Left renal cortex interstitium (tissue), 4 donors: Measurements from ENCODE around the gene HSD17B7. TPM values are rescaled to one million over a fixed set of nuclear protein-coding genes. Genes with fewer than 3 reads are reported as not detected.

ENCODE experiments used
- DNase-seq, 4 donors: peaks; one replicate each; pipeline ENCODE4 v3.0.0-alpha.2; 2013; ENCODE audit warnings: low read depth in 4 of 4, low spot score in 2 of 4, missing footprints in 1 of 4
- polyA plus RNA-seq, 4 donors: library from polyadenylated mRNA; unstranded; fragments of 120-200 nt; gene quantifications; one replicate each; pipeline ENCODE4 v1.2.1, GENCODE V29; 2013; ENCODE audit not compliant: insufficient read length in 4 of 4

The HSD17B7 gene
- polyA plus RNA-seq, 4 donors = 13.7 to 29.6 (median 19.8) TPM

DNA sequence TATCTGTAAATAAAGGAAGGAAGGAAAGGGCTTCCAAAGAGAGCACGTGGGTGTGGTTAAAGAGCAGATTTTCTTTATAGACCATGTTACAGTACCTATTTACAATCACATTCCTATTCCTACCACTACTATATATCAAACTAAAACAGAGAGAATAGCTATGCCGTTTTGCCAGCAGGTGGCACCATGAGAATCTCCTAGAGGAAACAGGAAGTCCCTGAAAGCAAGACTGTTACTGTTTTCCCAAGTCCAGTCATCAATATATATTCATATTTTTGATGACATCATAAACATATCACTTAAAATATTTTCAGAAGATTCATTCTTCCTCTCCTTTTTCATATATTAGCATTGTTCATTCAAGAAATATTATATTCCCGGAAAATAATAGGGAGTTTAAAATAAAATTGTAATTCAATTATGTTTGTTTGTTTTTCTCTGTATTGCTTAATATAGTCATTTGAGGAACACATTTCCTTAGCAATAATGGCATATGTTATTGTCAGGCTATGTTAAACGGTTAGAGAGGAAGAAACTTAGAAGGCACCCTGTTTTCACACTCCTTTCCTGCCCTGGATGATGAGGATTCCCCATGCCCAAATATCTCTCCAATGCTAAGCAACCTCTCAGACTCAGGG is 63.9 kb downstream of the HSD17B7 start:
- DNase-seq = peak in 2 of 4 donors; percentile 24 to 45

GRCh38 chr1:162855461-162856150 is 65.1 kb downstream of the HSD17B7 start:
- DNase-seq = no peak

DNA sequence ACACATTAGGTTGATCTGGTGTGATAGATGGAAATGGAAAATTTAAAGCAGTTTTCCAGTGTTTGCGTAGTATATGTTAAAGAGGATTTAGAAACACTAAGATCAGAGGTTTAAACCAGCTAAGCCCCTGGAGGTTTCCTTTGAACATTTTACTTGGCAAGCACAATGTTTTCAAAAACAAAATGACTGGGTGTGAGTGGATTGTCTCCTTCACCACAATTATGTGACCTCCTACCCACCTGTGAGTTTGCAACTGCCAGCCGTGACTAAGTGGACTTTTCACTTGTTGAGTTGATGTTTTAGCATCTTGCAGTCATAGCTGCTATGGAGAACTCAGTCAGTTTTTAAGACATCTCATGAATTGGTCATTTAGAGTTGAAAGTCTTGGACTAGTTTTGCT is 65.8 kb downstream of the HSD17B7 start:
- DNase-seq = no peak

DNA sequence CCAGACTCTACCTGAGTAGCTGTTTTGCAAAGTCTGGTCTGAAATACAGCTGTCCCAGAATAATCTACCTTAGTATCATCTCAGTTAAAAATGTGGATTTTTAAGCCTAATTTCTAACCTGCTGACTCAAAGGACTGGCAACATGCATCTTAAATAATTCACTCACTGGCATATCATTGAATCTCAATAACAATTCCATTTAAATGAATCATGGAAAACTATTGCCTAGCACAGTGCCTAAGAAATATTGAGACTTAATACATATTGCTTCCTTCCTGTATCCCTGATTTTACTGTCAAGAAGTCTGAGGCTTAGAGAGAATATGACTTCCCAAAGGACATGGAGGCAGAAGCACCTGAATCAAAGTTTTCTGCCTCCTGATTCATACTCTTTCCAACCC is 67.3 kb downstream of the HSD17B7 start:
- no peak for DNase-seq

DNA sequence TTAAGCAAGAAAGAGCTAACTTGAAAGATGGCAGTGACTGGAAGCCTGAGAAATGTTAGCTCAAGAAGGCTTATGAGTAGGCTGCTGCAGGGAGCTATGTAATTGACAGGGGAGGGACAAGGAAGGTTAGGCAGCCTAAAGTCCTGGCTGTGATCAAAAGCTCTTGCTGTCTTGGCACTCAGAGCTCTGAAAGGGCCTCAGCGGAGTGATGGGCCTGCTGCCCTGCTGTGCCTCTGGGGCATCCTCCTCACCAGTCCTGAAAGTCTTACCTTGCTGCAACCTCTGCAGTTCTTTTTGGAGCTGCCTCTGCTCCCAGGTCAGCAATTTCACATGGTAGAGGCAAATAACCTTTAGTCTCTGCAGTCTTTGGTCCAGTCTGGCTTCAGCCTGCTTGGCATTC is 68.7 kb downstream of the HSD17B7 start:
- no peak for DNase-seq

- no peak for DNase-seq
Measured at GRCh38 chr1:162861101-162861500, 70.6 kb downstream of the HSD17B7 start, which contains the start of gene CCDC190. TSS of gene CCDC190 (minus strand) at chr1:162861175. CDS start at chr1:162859646, 1,529 bp downstream.

GRCh38 chr1:162861625-162862024 is 71.1 kb downstream of the HSD17B7 start:
- no peak for DNase-seq

Other genes with a start within 250 kb of the HSD17B7 start
- gene UAP1, start 229.0 kb upstream of the HSD17B7 start, polyA plus RNA-seq = 10 to 100 TPM; 31.8 to 38.4 (median 33.9) TPM
- 10 to 100 TPM; 17.4 to 25.2 (median 22.3) TPM for gene DDR2, start 158.2 kb upstream of the HSD17B7 start, polyA plus RNA-seq
- under 1 TPM in 1 of 4 donors, not detected in 3; 0.16 TPM for gene CCDC190, start 70.5 kb downstream of the HSD17B7 start, polyA plus RNA-seq